WTC11 (cell line): ENCODE measurements around the gene TFAP2E.

ENCODE experiments used
- ATF1 ChIP-seq: sonication (generic); formaldehyde crosslinking; IDR thresholded peaks from 2 replicates; pipeline ENCODE4 v1.8.1; 2023; ENCODE audit warnings: mild to moderate bottlenecking, moderate library complexity, missing genetic modification reagents
- CREM ChIP-seq: sonication (generic); formaldehyde crosslinking; IDR thresholded peaks from 2 replicates; pipeline ENCODE4 v1.8.1; 2022; ENCODE audit warnings: mild to moderate bottlenecking, missing genetic modification reagents, moderate library complexity
- EMX1 ChIP-seq: fragments of 250-450 bp; sonication (Bioruptor Pico); IDR thresholded peaks from 2 replicates; pipeline ENCODE4 v1.8.0; 2021; ENCODE audit warnings: mild to moderate bottlenecking
- NFYB ChIP-seq: sonication (generic); formaldehyde crosslinking; conservative IDR thresholded peaks from 2 replicates; pipeline ENCODE4 v1.8.0; 2022; ENCODE audit warnings: low read depth, missing genetic modification reagents
- SMAD3 ChIP-seq: sonication (generic); formaldehyde crosslinking; IDR thresholded peaks from 2 replicates; pipeline ENCODE4 v1.8.0; 2022; ENCODE audit warnings: missing genetic modification reagents, mild to moderate bottlenecking, borderline replicate concordance
- SP1 ChIP-seq: sonication (generic); formaldehyde crosslinking; conservative IDR thresholded peaks from 2 replicates; pipeline ENCODE4 v1.8.1; 2022; ENCODE audit warnings: missing genetic modification reagents
- ZNF138 ChIP-seq: sonication (generic); formaldehyde crosslinking; conservative IDR thresholded peaks from 2 replicates; pipeline ENCODE4 v1.8.1; 2022; ENCODE audit warnings: mild to moderate bottlenecking, moderate library complexity, missing genetic modification reagents
- ZNF416 ChIP-seq: fragments of 250-450 bp; sonication (Bioruptor Pico); IDR thresholded peaks from 2 replicates; pipeline ENCODE4 v1.9.0; 2021; ENCODE audit warnings: mild to moderate bottlenecking, inconsistent platforms
- TF ChIP-seq, protein P1 (sequence below): sonication (generic); formaldehyde crosslinking; conservative IDR thresholded peaks from 2 replicates; pipeline ENCODE4 v1.8.1; 2022; ENCODE audit warnings: mild to moderate bottlenecking, missing genetic modification reagents
- TF ChIP-seq, protein P2 (sequence below): fragments of 200-600 bp; IDR thresholded peaks from 2 replicates; pipeline ENCODE4 v1.8.0; 2022; ENCODE audit warnings: antibody characterized with exemption
- TF ChIP-seq, protein P3 (sequence below): sonication (generic); formaldehyde crosslinking; IDR thresholded peaks from 2 replicates; pipeline ENCODE4 v1.8.1; 2023; ENCODE audit warnings: mild to moderate bottlenecking, missing genetic modification reagents, moderate library complexity

DNA sequence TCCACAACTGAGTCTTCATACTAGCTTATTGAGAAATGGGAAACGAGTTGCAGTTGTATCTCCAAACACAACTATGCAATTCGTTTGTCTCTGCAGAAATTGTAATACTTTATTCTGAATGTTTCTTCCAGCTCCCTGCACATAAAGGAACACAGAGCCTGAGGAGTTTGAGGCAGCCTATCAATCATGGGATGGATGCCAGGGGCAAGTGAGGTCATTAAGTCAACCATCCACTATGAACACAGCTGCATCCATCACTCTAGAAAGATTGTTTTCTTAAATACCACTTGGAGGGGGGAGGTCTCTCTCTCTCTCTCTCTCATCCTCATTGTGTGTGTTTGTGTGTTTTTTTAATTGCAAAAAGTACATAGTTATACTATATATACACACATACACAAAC lies 71.1 kb downstream of the TFAP2E start:
- no peak for TF ChIP-seq EMX1 (CRISPR knock-in tag)
- TF ChIP-seq, protein P1, sequence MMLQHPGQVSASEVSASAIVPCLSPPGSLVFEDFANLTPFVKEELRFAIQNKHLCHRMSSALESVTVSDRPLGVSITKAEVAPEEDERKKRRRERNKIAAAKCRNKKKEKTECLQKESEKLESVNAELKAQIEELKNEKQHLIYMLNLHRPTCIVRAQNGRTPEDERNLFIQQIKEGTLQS (CRISPR knock-in tag): no peak
- TF ChIP-seq, protein P2, sequence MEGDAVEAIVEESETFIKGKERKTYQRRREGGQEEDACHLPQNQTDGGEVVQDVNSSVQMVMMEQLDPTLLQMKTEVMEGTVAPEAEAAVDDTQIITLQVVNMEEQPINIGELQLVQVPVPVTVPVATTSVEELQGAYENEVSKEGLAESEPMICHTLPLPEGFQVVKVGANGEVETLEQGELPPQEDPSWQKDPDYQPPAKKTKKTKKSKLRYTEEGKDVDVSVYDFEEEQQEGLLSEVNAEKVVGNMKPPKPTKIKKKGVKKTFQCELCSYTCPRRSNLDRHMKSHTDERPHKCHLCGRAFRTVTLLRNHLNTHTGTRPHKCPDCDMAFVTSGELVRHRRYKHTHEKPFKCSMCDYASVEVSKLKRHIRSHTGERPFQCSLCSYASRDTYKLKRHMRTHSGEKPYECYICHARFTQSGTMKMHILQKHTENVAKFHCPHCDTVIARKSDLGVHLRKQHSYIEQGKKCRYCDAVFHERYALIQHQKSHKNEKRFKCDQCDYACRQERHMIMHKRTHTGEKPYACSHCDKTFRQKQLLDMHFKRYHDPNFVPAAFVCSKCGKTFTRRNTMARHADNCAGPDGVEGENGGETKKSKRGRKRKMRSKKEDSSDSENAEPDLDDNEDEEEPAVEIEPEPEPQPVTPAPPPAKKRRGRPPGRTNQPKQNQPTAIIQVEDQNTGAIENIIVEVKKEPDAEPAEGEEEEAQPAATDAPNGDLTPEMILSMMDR: no peak
- TF ChIP-seq, protein P3, sequence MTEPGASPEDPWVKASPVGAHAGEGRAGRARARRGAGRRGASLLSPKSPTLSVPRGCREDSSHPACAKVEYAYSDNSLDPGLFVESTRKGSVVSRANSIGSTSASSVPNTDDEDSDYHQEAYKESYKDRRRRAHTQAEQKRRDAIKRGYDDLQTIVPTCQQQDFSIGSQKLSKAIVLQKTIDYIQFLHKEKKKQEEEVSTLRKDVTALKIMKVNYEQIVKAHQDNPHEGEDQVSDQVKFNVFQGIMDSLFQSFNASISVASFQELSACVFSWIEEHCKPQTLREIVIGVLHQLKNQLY: no peak
- no peak for TF ChIP-seq ATF1 (CRISPR knock-in tag)
- TF ChIP-seq SMAD3 (CRISPR knock-in tag): no peak
- TF ChIP-seq CREM (CRISPR knock-in tag): no peak
- no peak for TF ChIP-seq ZNF416 (CRISPR knock-in tag)
- TF ChIP-seq SP1 (CRISPR knock-in tag): no peak
- no peak for TF ChIP-seq NFYB
- TF ChIP-seq ZNF138 (CRISPR knock-in tag): no peak
